Activated CD4-positive, alpha-beta memory T cell treated with anti-CD3 and anti-CD28 coated beads, Interleukin-2, amount 10 ng/mL, durations not matched to agents 7 days and 5 days (primary cell): ENCODE measurements around the gene PREX1. TPM values are rescaled to one million over a fixed set of nuclear protein-coding genes. Genes with fewer than 3 reads are reported as not detected.

Source experiments
- CTCF ChIA-PET: fragments of 350-600 bp; sonication (Branson Sonifier 250); formaldehyde crosslinking; loops from one replicate; lab custom pipeline; 2021; ENCODE audit warnings: antibody characterized with exemption, inconsistent platforms; lab: Charles Lee
- POLR2A ChIA-PET: fragments of 350-600 bp; sonication (Branson Sonifier 250); formaldehyde crosslinking; loops from one replicate; lab custom pipeline; 2021; ENCODE audit warnings: antibody characterized with exemption; lab: Charles Lee
- DNase-seq: peaks from one replicate; pipeline ENCODE4 v3.0.0-alpha.2; 2020
- H3K27ac Mint-ChIP-seq: one replicate; pipeline ENCODE4 v1.8.0; 2021; ENCODE audit warnings: mild to moderate bottlenecking, mixed read lengths
- H3K27me3 Mint-ChIP-seq: one replicate; pipeline ENCODE4 v1.8.0; 2021; ENCODE audit warnings: mixed read lengths
- H3K36me3 Mint-ChIP-seq: one replicate; pipeline ENCODE4 v1.8.0; 2021; ENCODE audit warnings: low read depth, mixed read lengths
- H3K4me1 Mint-ChIP-seq: one replicate; pipeline ENCODE4 v1.8.0; 2021; ENCODE audit warnings: mixed read lengths
- H3K4me3 Mint-ChIP-seq: one replicate; pipeline ENCODE4 v1.8.0; 2021; ENCODE audit warnings: mild to moderate bottlenecking, mixed read lengths
- H3K9me3 Mint-ChIP-seq: one replicate; pipeline ENCODE4 v1.8.0; 2021; ENCODE audit warnings: mixed read lengths
- total RNA-seq, 2 experiments: library from RNA; stranded (reverse); gene quantifications; one replicate each; pipeline ENCODE4 v1.2.3, GENCODE V29; 2021

PREX1 gene
- total RNA-seq, 2 experiments from 2014 or later: 158 to 160 TPM

DNA sequence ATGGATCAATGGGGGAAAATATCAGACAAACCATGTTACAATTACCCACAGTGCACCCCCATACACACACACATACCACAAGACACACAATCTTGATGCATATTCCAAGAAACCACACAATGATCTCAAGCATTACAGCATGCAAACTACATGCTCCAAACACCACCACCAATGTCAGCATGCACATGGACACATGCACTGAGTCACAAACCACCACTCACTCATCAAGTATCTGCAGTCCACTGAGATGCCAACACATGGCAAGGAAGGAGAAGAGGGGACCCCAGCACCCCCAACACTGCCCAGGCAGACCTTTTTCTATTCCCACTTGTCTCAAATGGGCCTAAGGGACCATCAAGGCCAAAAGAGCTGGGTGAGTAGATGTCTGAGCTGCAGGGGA, 91.6 kb downstream of the PREX1 start:
- Mint-ChIP-seq H3K27ac (peak overlapping the region; percentile 79), H3K9me3 (no peaks in the 10 kb centered on the region), H3K27me3 (no peaks in the 10 kb centered on the region), H3K4me3 (no peak overlapping the region), H3K36me3 (peaks cover 72% of the 10 kb centered on the region), H3K4me1 (peaks cover 63% of the 10 kb centered on the region)
- no peak for DNase-seq
- POLR2A ChIA-PET: interaction anchor here (0.8 to 6.8 kb wide), 4 partner anchors 16 to 91 kb away, joined by 3 to 58 read pairs (median 17); partner anchors contain the start of gene PREX1
- CTCF ChIA-PET: no interaction called here

DNA sequence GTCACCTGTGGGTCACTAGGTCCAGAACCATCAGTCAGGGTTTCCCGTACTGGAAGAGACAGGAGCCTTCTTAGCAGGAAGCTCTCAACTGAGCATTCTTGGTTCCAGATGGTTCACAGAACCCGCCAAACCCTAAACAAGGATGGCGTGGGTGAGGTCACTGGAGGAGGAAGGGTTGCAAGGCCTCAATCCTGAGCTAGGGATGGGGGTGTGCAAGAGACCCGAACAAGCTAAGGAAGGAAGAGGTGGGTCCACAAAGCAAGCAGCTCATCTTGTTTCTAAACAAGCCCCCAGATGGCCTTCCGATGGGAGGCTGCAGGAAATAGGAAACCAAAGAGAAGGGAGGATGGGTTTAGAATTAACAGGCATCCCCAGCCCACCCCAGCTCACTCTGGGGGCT, 92.7 kb downstream of the PREX1 start:
- no peak overlapping the region for H3K4me3 Mint-ChIP-seq
- no peak for DNase-seq
- H3K27ac Mint-ChIP-seq: no peak overlapping the region
- no peaks in the 10 kb centered on the region for H3K9me3 Mint-ChIP-seq
- peaks cover 79% of the 10 kb centered on the region for H3K36me3 Mint-ChIP-seq
- H3K27me3 Mint-ChIP-seq: no peaks in the 10 kb centered on the region
- POLR2A ChIA-PET: interaction anchor here (1.4 kb wide), 1 partner anchor 19 kb away, joined by 4 read pairs; no protein-coding TSS in a partner anchor
- H3K4me1 Mint-ChIP-seq: peaks cover 65% of the 10 kb centered on the region
- CTCF ChIA-PET: no interaction called here

DNA sequence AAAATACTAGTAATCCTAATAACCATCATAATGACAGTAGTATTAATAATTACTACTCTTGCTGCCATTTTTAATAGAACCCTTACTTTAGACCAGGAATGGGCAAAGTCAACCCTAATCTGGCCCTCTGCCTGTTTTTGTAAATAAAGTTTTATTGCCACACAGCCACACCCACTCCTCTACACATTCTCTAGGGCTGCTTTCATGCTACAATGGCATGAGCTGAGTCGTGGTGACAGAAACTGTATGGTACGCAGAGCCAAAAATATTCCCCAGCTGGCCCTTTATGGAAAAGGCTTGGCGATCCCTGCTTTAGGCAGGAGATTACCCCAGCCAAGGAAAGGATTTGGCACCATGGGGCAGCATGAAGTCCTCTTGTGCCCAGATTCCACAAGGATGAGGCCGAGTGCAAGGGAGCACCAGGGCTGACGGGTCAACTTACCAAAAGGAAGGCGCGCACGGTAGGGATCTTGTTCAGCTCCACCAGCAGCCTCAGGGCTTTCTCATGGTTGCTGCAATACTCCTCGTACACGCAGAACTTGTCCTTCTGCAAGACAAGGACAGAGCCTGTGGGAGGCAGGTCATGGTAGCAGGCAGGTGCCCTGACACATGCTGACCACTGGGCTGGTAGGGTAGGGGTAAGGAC, 93.6 kb downstream of the PREX1 start:
- POLR2A ChIA-PET: no interaction called here
- Mint-ChIP-seq H3K27me3 (no peaks in the 10 kb centered on the region), H3K36me3 (peaks cover 83% of the 10 kb centered on the region), H3K4me3 (no peak overlapping the region), H3K27ac (no peak overlapping the region), H3K4me1 (peaks cover 65% of the 10 kb centered on the region), H3K9me3 (no peaks in the 10 kb centered on the region)
- DNase-seq: no peak
- CTCF ChIA-PET: no interaction called here

DNA sequence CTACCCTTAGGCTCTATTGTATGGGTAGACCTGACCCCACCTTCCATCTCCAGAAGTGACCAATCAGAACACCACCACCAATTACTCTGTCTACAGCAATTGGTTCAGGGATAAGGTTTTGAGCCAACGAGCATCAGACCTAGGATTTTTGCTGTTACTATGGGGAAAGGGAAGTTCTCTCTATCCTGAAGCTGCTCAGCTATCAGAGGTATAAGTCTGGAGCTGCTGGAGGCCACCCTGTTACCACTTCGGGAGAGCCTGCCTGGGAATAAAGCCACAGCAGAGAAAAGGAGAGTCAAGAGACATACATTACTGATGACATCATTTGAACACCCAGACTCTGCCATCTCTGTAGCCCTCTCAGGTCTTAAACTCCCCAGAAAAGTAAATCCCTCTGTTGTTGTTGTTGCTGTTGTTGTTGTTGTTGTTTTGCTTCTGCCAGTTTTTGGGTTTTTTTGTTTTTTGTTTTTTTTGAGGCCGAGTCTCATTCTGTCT, 94.5 kb downstream of the PREX1 start:
- Mint-ChIP-seq H3K36me3 (peaks cover 81% of the 10 kb centered on the region), H3K27ac (no peak overlapping the region), H3K9me3 (no peaks in the 10 kb centered on the region), H3K27me3 (no peaks in the 10 kb centered on the region), H3K4me1 (peaks cover 61% of the 10 kb centered on the region), H3K4me3 (no peak overlapping the region)
- ChIA-PET POLR2A (no interaction called here), CTCF (no interaction called here)
- DNase-seq: no peak

DNA sequence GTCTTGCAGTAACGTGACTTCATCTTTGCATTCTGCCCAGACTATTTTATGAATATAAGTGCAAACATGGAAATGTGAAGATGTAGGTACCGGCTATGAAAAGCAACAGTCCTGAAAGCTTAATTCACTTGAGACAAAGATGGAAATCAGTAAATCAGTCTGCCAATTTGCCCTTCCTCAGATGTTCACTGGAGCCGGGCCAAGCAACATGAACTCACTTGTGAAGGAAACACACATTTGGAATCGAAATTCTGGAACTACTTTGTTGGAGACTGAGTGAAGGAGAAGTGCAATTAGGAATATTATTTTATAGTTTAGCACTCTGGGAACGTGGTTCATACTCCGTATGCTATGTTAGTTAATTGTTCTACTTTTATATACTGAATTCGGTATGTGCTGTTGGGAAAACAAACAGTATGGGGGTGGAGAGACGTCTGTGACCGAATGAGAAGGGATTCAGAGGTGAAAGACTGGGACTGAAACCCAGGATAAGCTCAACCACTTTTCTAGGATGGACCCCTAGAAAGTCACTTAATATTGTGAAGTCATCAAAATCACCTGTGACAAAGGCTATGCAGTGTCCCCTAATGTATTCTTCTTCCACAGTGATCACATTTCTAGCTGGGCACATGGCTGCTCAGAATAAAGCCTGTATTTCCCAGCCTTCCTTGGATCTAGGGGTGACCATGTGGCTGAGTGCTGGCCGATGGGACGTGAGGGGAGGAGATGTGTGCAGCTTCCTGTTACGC, 95.5 kb downstream of the PREX1 start:
- no peaks in the 10 kb centered on the region for H3K9me3 Mint-ChIP-seq
- peaks cover 50% of the 10 kb centered on the region for H3K4me1 Mint-ChIP-seq
- H3K27ac Mint-ChIP-seq: no peak overlapping the region
- DNase-seq: no peak
- ChIA-PET CTCF (no interaction called here), POLR2A (interaction anchor here (1.0 kb wide), 1 partner anchor 13 kb away, joined by 4 read pairs; no protein-coding TSS in a partner anchor)
- H3K4me3 Mint-ChIP-seq: no peak overlapping the region
- H3K36me3 Mint-ChIP-seq: peaks cover 79% of the 10 kb centered on the region
- H3K27me3 Mint-ChIP-seq: no peaks in the 10 kb centered on the region

DNA sequence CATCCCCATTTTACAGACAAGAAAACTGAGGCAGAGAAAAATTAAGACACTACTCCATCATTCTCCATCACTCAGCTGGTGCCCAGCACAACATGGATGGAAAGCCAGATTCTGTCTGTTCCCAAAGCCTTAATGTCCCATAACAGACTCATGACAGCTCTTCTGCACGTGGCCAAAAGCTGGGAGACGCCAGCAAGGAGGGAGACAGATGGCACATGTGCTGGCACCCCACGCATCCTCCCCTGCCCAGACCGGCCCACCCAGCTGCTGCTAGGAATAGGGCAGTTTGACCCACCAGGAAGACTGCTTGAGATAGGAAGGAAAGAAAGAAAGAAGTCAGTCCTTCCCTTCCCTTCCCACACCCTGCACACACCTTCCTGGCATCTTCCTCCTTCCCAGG, 96.3 kb downstream of the PREX1 start:
- no peak for DNase-seq
- ChIA-PET CTCF (no interaction called here), POLR2A (interaction anchor here (1.0 kb wide), 1 partner anchor 12 kb away, joined by 4 read pairs; no protein-coding TSS in a partner anchor)
- no peak overlapping the region for H3K27ac Mint-ChIP-seq
- peaks cover 79% of the 10 kb centered on the region for H3K36me3 Mint-ChIP-seq
- H3K9me3 Mint-ChIP-seq: no peaks in the 10 kb centered on the region
- H3K4me3 Mint-ChIP-seq: no peak overlapping the region
- no peaks in the 10 kb centered on the region for H3K27me3 Mint-ChIP-seq
- peaks cover 45% of the 10 kb centered on the region for H3K4me1 Mint-ChIP-seq

DNA sequence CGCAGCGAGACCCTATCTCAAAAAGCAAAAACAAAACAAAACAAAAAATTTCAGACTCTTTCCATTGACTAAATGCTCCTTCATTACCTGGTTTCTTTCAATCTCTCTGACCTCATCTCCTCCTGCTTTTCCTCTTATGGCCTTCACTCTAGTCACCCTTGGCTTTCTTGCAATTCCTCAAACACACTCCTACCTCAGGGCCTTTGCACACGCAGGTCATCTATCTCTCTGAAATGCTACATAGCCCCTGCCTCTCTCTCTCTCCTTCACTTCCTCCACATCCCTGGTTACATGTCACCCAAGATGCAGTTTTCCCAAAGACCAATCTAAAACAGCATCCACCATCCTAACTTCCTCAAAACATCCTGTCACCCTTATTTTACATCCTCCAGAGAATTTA, 96.8 kb downstream of the PREX1 start:
- no peak overlapping the region for H3K4me3 Mint-ChIP-seq
- peak overlapping the region; percentile 56 for H3K27ac Mint-ChIP-seq
- H3K36me3 Mint-ChIP-seq: peaks cover 79% of the 10 kb centered on the region
- CTCF ChIA-PET: no interaction called here
- no peak for DNase-seq
- POLR2A ChIA-PET: interaction anchor here (0.9 to 1.1 kb wide), 3 partner anchors 7 to 15 kb away, joined by 3 to 4 read pairs (median 4); no protein-coding TSS in a partner anchor
- H3K9me3 Mint-ChIP-seq: no peaks in the 10 kb centered on the region
- peaks cover 40% of the 10 kb centered on the region for H3K4me1 Mint-ChIP-seq
- H3K27me3 Mint-ChIP-seq: no peaks in the 10 kb centered on the region

DNA sequence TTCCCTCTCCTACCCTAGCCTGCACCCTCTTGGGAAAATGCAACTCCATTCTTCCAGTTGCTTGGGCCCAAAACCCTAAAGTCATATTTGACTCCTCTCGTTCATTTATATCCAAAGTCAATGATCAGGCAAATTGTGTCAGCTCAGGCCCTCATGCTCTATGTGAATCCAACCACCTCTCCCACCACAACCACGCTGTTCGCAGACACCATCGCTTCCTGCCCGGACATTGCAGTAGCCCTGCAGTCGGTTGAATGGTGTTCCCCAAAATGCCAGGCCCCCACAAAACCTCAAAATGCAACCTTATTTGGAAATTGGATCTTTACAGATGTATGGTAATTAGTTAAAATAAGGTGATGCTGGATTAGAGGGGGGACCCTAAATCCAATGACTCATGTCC, 98.3 kb downstream of the PREX1 start:
- CTCF ChIA-PET: no interaction called here
- POLR2A ChIA-PET: interaction anchor here (1.1 kb wide), 1 partner anchor 13 kb away, joined by 4 read pairs; no protein-coding TSS in a partner anchor
- no peak for DNase-seq
- H3K36me3 Mint-ChIP-seq: peaks cover 83% of the 10 kb centered on the region
- peak overlapping the region; percentile 25 for H3K27ac Mint-ChIP-seq
- H3K4me3 Mint-ChIP-seq: no peak overlapping the region
- H3K4me1 Mint-ChIP-seq: peaks cover 43% of the 10 kb centered on the region
- no peaks in the 10 kb centered on the region for H3K9me3 Mint-ChIP-seq
- H3K27me3 Mint-ChIP-seq: no peaks in the 10 kb centered on the region

DNA sequence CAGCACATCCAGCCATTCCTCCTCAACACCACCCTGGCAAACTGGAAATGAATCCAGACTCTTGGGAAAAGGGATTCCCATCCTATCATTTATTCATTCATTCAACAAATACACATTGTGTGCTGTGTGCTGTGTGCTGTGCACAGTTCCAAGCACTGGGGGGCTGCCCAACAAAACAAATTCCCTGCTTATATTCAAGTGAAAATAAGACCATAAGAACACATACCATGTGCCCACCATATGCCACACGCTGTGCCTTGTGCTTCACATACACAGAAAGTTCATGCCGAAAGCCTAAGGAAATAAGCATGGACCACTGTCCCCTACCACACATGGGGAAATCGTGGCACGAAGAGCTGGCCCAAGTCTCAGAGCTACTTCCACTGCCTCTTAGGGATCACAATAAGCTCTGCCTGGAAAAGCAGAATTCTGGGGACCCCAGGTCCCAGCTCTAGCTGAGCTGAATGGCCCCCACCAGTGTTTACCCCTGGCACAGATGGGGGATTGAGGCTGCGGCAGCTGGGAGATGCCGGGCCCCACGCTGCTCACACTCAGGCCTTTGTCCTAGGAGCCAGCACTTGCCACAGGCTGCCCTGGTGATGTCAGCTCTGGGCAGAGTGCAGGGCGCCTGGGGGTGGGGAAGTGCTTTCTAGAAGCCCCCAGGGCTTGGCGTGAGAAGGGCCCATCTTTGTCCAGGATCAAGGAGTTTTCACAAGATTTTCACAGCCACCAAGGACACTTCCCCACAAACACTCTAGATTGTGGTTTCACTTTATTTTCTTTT, 99.6 kb downstream of the PREX1 start:
- no peaks in the 10 kb centered on the region for H3K9me3 Mint-ChIP-seq
- no peak overlapping the region for H3K4me3 Mint-ChIP-seq
- H3K27me3 Mint-ChIP-seq: no peaks in the 10 kb centered on the region
- ChIA-PET POLR2A (interaction anchor here (0.7 kb wide), 1 partner anchor 11 kb away, joined by 4 read pairs; no protein-coding TSS in a partner anchor), CTCF (no interaction called here)
- H3K27ac Mint-ChIP-seq: peak overlapping the region; percentile 14
- DNase-seq: no peak
- H3K36me3 Mint-ChIP-seq: peaks cover 82% of the 10 kb centered on the region
- peaks cover 47% of the 10 kb centered on the region for H3K4me1 Mint-ChIP-seq

DNA sequence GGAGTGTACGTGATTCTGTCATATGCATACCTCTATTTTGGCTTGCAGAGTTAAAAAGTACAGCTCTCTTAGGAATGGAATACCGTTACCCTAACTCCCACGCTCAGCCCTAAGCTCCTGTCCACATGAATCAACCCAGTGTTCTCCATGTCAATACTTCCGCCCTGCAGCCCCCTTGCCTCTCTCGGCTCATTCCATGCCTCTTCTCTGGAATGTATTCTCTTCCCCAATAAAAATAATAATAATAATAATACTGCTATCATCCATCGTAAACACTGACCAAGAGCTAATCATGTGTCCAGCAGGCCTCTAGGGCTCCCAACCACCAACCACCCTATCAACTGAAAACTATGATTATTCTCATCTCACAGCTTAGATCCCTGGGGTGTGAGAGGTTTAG, 100.6 kb downstream of the PREX1 start:
- H3K36me3 Mint-ChIP-seq: peaks cover 78% of the 10 kb centered on the region
- H3K27me3 Mint-ChIP-seq: no peaks in the 10 kb centered on the region
- H3K27ac Mint-ChIP-seq: no peak overlapping the region
- CTCF ChIA-PET: no interaction called here
- H3K4me1 Mint-ChIP-seq: peaks cover 56% of the 10 kb centered on the region
- POLR2A ChIA-PET: interaction anchor here (1.0 kb wide), 1 partner anchor 99 kb away, joined by 3 read pairs; no protein-coding TSS in a partner anchor
- H3K4me3 Mint-ChIP-seq: no peak overlapping the region
- DNase-seq: no peak
- no peaks in the 10 kb centered on the region for H3K9me3 Mint-ChIP-seq

DNA sequence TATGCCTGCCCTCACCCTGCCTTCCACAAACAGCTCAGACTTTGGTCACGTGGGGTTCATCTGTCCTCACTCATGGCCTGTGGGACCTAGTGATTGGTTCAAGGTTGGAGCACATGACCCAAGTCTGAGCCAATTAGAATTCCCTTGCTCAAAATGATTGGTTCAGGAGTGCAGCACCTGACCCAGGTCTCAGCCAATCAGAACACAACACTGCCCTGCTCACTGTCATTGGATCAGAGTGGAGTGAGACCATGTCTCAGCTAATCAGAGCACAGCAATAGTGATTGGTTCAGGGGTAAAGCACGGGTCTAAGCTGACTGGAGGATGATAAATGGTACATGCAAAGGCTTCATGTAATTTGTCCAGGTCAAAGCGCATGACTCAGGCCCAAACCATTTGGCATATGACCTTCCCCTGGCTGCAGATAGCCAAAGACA, 102.2 kb downstream of the PREX1 start:
- no peaks in the 10 kb centered on the region for H3K9me3 Mint-ChIP-seq
- POLR2A ChIA-PET: interaction anchor here (0.9 to 1.3 kb wide), 6 partner anchors 10 to 102 kb away, joined by 3 to 4 read pairs (median 3); partner anchors contain the start of gene PREX1
- H3K4me1 Mint-ChIP-seq: peaks cover 66% of the 10 kb centered on the region
- peaks cover 79% of the 10 kb centered on the region for H3K36me3 Mint-ChIP-seq
- H3K4me3 Mint-ChIP-seq: no peak overlapping the region
- DNase-seq: no peak
- CTCF ChIA-PET: interaction anchor here (0.8 to 0.9 kb wide), 2 partner anchors 101 to 180 kb away, joined by 3 to 5 read pairs; no protein-coding TSS in a partner anchor
- no peak overlapping the region for H3K27ac Mint-ChIP-seq
- H3K27me3 Mint-ChIP-seq: no peaks in the 10 kb centered on the region

DNA sequence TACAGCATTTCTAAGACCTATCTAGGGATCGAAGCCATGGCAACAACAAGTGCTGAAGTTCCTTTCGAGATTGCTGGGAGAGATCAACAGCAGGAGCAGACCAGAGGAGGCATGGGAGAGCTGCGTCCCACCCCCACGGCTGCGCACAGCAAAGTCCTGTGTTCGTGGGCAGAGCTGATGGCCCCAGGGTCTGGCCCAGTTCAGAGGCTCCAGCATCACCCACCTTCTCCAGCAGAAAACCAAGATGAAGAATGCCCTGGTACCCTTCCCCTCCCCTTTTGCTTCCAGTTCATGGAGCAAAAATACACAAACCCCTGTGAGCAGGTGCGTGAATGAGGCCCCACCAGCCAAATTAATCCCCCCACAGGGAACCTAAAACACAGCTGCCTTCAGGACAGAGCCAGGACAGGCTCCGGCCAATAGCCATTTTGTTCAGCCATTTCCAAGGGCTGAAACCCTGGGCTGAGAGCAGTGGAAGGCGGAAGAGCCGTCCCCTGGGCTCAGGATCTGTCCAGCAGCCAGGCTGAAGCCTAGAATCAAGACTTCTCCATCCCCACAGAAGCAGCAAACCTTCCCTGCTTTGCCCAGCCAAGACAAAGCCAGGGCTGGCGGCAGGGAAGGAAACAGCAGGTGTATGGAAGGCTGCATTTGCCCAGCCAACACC, 102.8 kb downstream of the PREX1 start:
- Mint-ChIP-seq H3K27ac (peak overlapping the region; percentile 5), H3K9me3 (no peaks in the 10 kb centered on the region), H3K4me1 (peaks cover 66% of the 10 kb centered on the region), H3K27me3 (no peaks in the 10 kb centered on the region), H3K4me3 (no peak overlapping the region), H3K36me3 (peaks cover 78% of the 10 kb centered on the region)
- POLR2A ChIA-PET: interaction anchor here (0.8 to 2.8 kb wide), 7 partner anchors 9 to 103 kb away, joined by 3 to 12 read pairs (median 3); partner anchors contain the start of gene PREX1
- no peak for DNase-seq
- CTCF ChIA-PET: interaction anchor here (0.9 kb wide), 1 partner anchor 102 kb away, joined by 3 read pairs; no protein-coding TSS in a partner anchor
